Measurements from ENCODE around the gene CYB561D1. TPM values are rescaled to one million over a fixed set of nuclear protein-coding genes. Genes with fewer than 3 reads are reported as not detected.
A peak's percentile ranks its signal among the peaks of the same experiment; 100 is the strongest.

The CYB561D1 gene
- total and polyA plus RNA-seq, 9 of the 15 experiments (the other 6 are each of a cell fraction or from before 2014, with no cell fraction given), result 0.71 to 7.2 (median 3.5) TPM

DNA sequence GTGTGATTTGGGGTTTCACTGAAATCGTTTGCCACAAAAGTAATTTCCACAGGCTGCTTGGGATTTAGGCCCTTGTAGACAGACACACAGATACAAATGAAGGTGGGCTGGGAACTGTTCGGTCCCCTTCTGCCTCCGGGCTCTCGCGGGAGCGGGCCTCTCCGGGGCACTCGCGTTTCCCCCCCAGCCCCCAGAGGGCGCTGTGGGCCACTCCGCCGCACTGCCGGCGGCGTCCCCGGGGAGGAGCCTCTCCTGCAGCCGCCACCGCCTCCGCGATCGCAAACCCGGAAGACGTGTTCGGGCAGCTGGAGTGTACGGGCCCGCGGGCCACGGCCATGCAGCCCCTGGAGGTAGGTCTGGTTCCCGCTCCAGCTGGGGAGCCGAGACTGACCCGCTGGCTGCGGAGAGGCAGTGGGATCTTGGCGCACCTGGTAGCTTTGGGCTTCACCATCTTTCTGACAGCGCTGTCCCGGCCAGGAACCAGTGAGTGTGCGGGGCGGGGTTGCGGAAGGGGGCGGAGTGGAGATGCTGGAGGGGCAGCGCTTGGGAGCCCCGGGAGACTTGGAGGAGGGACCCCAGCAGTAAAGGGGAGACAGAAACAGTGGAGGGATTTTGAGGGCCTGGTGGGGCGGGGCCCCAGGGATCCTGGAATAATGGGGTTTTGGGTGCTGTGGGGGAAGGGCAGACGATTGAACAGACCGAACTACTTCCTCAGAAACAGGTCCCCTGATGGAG lies at the start of gene CYB561D1 (continued):
- TF ChIP-seq, protein P1, sequence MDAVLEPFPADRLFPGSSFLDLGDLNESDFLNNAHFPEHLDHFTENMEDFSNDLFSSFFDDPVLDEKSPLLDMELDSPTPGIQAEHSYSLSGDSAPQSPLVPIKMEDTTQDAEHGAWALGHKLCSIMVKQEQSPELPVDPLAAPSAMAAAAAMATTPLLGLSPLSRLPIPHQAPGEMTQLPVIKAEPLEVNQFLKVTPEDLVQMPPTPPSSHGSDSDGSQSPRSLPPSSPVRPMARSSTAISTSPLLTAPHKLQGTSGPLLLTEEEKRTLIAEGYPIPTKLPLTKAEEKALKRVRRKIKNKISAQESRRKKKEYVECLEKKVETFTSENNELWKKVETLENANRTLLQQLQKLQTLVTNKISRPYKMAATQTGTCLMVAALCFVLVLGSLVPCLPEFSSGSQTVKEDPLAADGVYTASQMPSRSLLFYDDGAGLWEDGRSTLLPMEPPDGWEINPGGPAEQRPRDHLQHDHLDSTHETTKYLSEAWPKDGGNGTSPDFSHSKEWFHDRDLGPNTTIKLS (IDR thresholded peaks at IDR 0.05; ENCODE audit: borderline replicate concordance, low read depth), result peak; percentile 89
- no peak for TF ChIP-seq ZNF398 (CRISPR knock-in tag; IDR thresholded peaks at IDR 0.05)
- no peak for TF ChIP-seq NEUROD1 (IDR thresholded peaks at IDR 0.05; ENCODE audit: borderline replicate concordance, low read depth, low read length, partially characterized antibody)
- TF ChIP-seq, protein P2, sequence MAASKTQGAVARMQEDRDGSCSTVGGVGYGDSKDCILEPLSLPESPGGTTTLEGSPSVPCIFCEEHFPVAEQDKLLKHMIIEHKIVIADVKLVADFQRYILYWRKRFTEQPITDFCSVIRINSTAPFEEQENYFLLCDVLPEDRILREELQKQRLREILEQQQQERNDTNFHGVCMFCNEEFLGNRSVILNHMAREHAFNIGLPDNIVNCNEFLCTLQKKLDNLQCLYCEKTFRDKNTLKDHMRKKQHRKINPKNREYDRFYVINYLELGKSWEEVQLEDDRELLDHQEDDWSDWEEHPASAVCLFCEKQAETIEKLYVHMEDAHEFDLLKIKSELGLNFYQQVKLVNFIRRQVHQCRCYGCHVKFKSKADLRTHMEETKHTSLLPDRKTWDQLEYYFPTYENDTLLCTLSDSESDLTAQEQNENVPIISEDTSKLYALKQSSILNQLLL (CRISPR knock-in tag; IDR thresholded peaks at IDR 0.05; ENCODE audit: borderline replicate concordance), result no peak
- no peak for TF ChIP-seq HDAC3 (IDR thresholded peaks at IDR 0.05; ENCODE audit: borderline replicate concordance, partially characterized antibody)
- no peak for TF ChIP-seq CEBPG (CRISPR knock-in tag; IDR thresholded peaks at IDR 0.05)
- no peak for TF ChIP-seq CEBPG (tag; conservative IDR thresholded peaks at IDR 0.05 in 1 of 2, IDR thresholded peaks at IDR 0.05 in 1 of 2)
- TF ChIP-seq SREBF2 (CRISPR knock-in tag; IDR thresholded peaks at IDR 0.05), result no peak
- TF ChIP-seq FIP1L1 (IDR thresholded peaks at IDR 0.05; ENCODE audit: low read depth, low read length, poor library complexity, severe bottlenecking), result peak; percentile 87
- no peak for TF ChIP-seq TEAD4 (IDR thresholded peaks at IDR 0.05; ENCODE audit: low read length)
- no peak for TF ChIP-seq TEAD4 (CRISPR knock-in tag; IDR thresholded peaks at IDR 0.05; ENCODE audit: borderline replicate concordance)
- no peak for TF ChIP-seq CHD1 (IDR thresholded peaks at IDR 0.05; ENCODE audit: low read length)
- TF ChIP-seq, protein P3, sequence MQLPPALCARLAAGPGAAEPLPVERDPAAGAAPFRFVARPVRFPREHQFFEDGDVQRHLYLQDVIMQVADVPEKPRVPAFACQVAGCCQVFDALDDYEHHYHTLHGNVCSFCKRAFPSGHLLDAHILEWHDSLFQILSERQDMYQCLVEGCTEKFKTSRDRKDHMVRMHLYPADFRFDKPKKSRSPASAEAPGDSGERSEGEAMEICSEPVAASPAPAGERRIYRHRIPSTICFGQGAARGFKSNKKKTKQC (CRISPR knock-in tag; IDR thresholded peaks at IDR 0.05), result no peak
- TF ChIP-seq ZNF780A (CRISPR knock-in tag; IDR thresholded peaks at IDR 0.05), result no peak
- no peak for TF ChIP-seq HES1 (IDR thresholded peaks at IDR 0.05; ENCODE audit: low read depth)
- TF ChIP-seq, protein P4, sequence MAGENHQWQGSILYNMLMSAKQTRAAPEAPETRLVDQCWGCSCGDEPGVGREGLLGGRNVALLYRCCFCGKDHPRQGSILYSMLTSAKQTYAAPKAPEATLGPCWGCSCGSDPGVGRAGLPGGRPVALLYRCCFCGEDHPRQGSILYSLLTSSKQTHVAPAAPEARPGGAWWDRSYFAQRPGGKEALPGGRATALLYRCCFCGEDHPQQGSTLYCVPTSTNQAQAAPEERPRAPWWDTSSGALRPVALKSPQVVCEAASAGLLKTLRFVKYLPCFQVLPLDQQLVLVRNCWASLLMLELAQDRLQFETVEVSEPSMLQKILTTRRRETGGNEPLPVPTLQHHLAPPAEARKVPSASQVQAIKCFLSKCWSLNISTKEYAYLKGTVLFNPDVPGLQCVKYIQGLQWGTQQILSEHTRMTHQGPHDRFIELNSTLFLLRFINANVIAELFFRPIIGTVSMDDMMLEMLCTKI (IDR thresholded peaks at IDR 0.05; ENCODE audit: partially characterized antibody), result no peak
- no peak for TF ChIP-seq KLF16 (IDR thresholded peaks at IDR 0.05)
- TF ChIP-seq L3MBTL2 (IDR thresholded peaks at IDR 0.05), result peak; percentile 55; the same call in 1 of the 2 replicates
- peak; percentile 62 for TF ChIP-seq JUND (IDR thresholded peaks at IDR 0.05; ENCODE audit: borderline replicate concordance, low read depth, low read length)
- no peak for TF ChIP-seq JUND (tag; IDR thresholded peaks at IDR 0.05; ENCODE audit: borderline replicate concordance, low read depth, low read length)

Data from K562 (cell line).